GM18867 (cell line): ENCODE data around the gene UTP3.
"Not testable (repeated sequence)": the region's sequence is repeated elsewhere in the genome, so short reads cannot be mapped to it uniquely, and the experiment has no call there.

ENCODE experiments used
- ATAC-seq: cut with Tn5 transposase; IDR thresholded peaks from one replicate; pipeline ENCODE4 v1.9.1; 2021; ENCODE audit warnings: mild to moderate bottlenecking, moderate library complexity; ENCODE audit not compliant: unreplicated experiment

Gene UTP3

GRCh38 chr4:70714079-70714887 lies 26.0 kb downstream of the UTP3 start:
- ATAC-seq: peak; percentile 57

- peak; percentile 13 for ATAC-seq
Observed at GRCh38 chr4:70715097-70715496, 26.8 kb downstream of the UTP3 start.

GRCh38 chr4:70718811-70719604 lies 30.7 kb downstream of the UTP3 start:
- no peak for ATAC-seq

GRCh38 chr4:70721747-70722146 lies 33.4 kb downstream of the UTP3 start, which contains the start of gene RUFY3:
Gene RUFY3 (plus strand): TSS chr4:70721964. CDS start chr4:70722574, 610 bp downstream.
- ATAC-seq: no peak

- no peak for ATAC-seq
Observed at GRCh38 chr4:70722199-70722791, 34.0 kb downstream of the UTP3 start.

GRCh38 chr4:70724463-70724862 lies 36.1 kb downstream of the UTP3 start:
- ATAC-seq: no peak

- ATAC-seq: no peak
Observed at GRCh38 chr4:70725633-70726032, 37.3 kb downstream of the UTP3 start.

GRCh38 chr4:70726515-70726914 lies 38.2 kb downstream of the UTP3 start:
- not testable (repeated sequence) for ATAC-seq

GRCh38 chr4:70728091-70728490 lies 39.8 kb downstream of the UTP3 start:
- no peak for ATAC-seq

GRCh38 chr4:70732878-70733277 lies 44.5 kb downstream of the UTP3 start:
- not testable (repeated sequence) for ATAC-seq

- peak; percentile 91 for ATAC-seq
Observed at GRCh38 chr4:70734168-70734954, 46.0 kb downstream of the UTP3 start.

- no peak for ATAC-seq
Observed at GRCh38 chr4:70734971-70735370, 46.6 kb downstream of the UTP3 start.

GRCh38 chr4:70735915-70736314 lies 47.6 kb downstream of the UTP3 start:
- ATAC-seq: not testable (repeated sequence)

- ATAC-seq: no peak
Observed at GRCh38 chr4:70737006-70737405, 48.7 kb downstream of the UTP3 start.

GRCh38 chr4:70737409-70737808 lies 49.1 kb downstream of the UTP3 start:
- ATAC-seq: no peak

GRCh38 chr4:70739496-70740337 lies 51.4 kb downstream of the UTP3 start:
- ATAC-seq: no peak
